Muscle of leg (tissue), 11 donors: ENCODE measurements around the gene PKDCC. TPM values are rescaled to one million over a fixed set of nuclear protein-coding genes. Genes with fewer than 3 reads are reported as not detected.

ENCODE experiments used
- DNase-seq: peaks from one replicate; pipeline ENCODE4 v3.0.0; 2013
- H3K27ac ChIP-seq: one replicate; pipeline ENCODE4 v1.5.1; 2013; ENCODE audit warnings: mild to moderate bottlenecking, low read length, control low read depth
- H3K27me3 ChIP-seq: one replicate; pipeline ENCODE4 v1.6.1; 2013; ENCODE audit warnings: low read length; ENCODE audit not compliant: control insufficient read depth, insufficient read depth
- H3K36me3 ChIP-seq: one replicate; pipeline ENCODE4 v1.6.1; 2013; ENCODE audit warnings: low read length; ENCODE audit not compliant: control insufficient read depth, insufficient read depth
- H3K4me1 ChIP-seq: one replicate; pipeline ENCODE4 v1.6.1; 2013; ENCODE audit warnings: low read length; ENCODE audit not compliant: control insufficient read depth, insufficient read depth
- H3K4me3 ChIP-seq: one replicate; pipeline ENCODE4 v1.5.1; 2013; ENCODE audit warnings: low read length, control low read depth
- H3K9me3 ChIP-seq: replicated peaks from 2 replicates; pipeline ENCODE4 v1.6.1; 2013; ENCODE audit warnings: low read depth, low read length; ENCODE audit not compliant: control insufficient read depth
- WGBS: methylation state at CpG from one replicate; pipeline ENCODE4 v1.1.5; 2013; ENCODE audit warnings: missing lambda C conversion rate; ENCODE audit not compliant: insufficient coverage; 5-methylcytosine and 5-hydroxymethylcytosine counted together
- polyA plus RNA-seq, 8 donors: library from polyadenylated mRNA; unstranded; fragments of 120-200 nt; gene quantifications; one replicate each; pipeline versions ENCODE4 v1.2.1 to v1.2.3, GENCODE V29; 2013; ENCODE audit warnings: inconsistent platforms in 1 of 8, low replicate concordance in 1 of 8; ENCODE audit not compliant: insufficient read length in 8 of 8, insufficient read depth in 1 of 8
- total RNA-seq: library from RNA; stranded (reverse); fragments of 120-200 nt; gene quantifications from one replicate; pipeline ENCODE4 v1.2.4, GENCODE V29; 2013

PKDCC gene
- total and polyA plus RNA-seq, 9 donors: 123 to 183 (median 147) TPM

GRCh38 chr2:42054714-42055430 is 7.1 kb downstream of the PKDCC start:
- WGBS: 78% methylated on average over 16 of the region's 19 CpGs
- Histone ChIP-seq H3K4me1 (peaks cover 87% of the 10 kb centered on the region), H3K27ac (peak overlapping the region; percentile 93), H3K9me3 (no peaks in the 10 kb centered on the region), H3K27me3 (no peaks in the 10 kb centered on the region), H3K36me3 (peaks cover 84% of the 10 kb centered on the region), H3K4me3 (no peak overlapping the region)
- no peak for DNase-seq

- Histone ChIP-seq H3K9me3 (no peaks in the 10 kb centered on the region), H3K36me3 (peaks cover 87% of the 10 kb centered on the region), H3K27ac (peak overlapping the region; percentile 93), H3K4me1 (peaks cover 88% of the 10 kb centered on the region), H3K4me3 (no peak overlapping the region), H3K27me3 (no peaks in the 10 kb centered on the region)
- 29% methylated on average over 1 of the region's 4 CpGs for WGBS
- no peak for DNase-seq
These were observed 8.0 kb downstream of the PKDCC start for GRCh38 chr2:42055573-42056514.

- H3K36me3 ChIP-seq: peaks cover 76% of the 10 kb centered on the region
These were observed 9.5 kb downstream of the PKDCC start for GRCh38 chr2:42057159-42057901.

DNA sequence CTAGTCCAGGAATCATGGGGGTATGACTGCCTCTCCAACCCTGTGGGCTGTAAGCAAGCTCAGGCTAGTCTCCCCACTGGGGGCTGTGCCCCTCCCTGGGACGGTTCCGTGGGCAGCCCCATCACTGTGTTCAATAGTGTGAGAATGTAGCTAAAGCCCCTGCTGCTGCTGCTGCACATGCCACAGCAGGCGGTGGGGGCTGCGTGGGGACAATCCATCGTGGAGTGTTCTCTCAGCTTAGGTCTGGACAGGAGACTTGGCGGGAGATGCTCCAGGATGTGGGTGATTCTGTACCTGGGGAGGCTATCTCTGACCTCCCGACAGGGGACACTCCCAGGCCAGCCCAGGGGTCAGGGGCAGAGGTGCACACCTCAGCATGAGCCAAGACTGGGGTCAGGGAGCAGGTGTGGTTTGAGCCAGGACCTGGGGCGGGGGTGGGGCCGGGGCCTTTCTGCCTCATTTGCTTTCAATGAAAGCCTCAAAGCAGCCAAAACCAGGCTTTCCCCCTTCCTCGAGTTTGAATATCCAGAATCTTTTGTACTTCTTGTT is 10.2 kb downstream of the PKDCC start:
- H3K27ac ChIP-seq: no peak overlapping the region
- no peak for DNase-seq
- H3K36me3 ChIP-seq: peaks cover 70% of the 10 kb centered on the region
- no peaks in the 10 kb centered on the region for H3K9me3 ChIP-seq
- H3K4me1 ChIP-seq: peaks cover 74% of the 10 kb centered on the region
- H3K4me3 ChIP-seq: no peak overlapping the region
- WGBS: 73% methylated on average over 7 of the region's 10 CpGs
- H3K27me3 ChIP-seq: no peaks in the 10 kb centered on the region

More at GRCh38 chr2:42057159-42057901, 9.5 kb downstream of the PKDCC start:
- no peak overlapping the region for H3K4me3 ChIP-seq
- no peaks in the 10 kb centered on the region for H3K9me3 ChIP-seq
- H3K27ac ChIP-seq: no peak overlapping the region
- DNase-seq: no peak
- H3K4me1 ChIP-seq: peaks cover 80% of the 10 kb centered on the region
- no peaks in the 10 kb centered on the region for H3K27me3 ChIP-seq
- 65% methylated on average over 4 of the region's 8 CpGs for WGBS

DNA sequence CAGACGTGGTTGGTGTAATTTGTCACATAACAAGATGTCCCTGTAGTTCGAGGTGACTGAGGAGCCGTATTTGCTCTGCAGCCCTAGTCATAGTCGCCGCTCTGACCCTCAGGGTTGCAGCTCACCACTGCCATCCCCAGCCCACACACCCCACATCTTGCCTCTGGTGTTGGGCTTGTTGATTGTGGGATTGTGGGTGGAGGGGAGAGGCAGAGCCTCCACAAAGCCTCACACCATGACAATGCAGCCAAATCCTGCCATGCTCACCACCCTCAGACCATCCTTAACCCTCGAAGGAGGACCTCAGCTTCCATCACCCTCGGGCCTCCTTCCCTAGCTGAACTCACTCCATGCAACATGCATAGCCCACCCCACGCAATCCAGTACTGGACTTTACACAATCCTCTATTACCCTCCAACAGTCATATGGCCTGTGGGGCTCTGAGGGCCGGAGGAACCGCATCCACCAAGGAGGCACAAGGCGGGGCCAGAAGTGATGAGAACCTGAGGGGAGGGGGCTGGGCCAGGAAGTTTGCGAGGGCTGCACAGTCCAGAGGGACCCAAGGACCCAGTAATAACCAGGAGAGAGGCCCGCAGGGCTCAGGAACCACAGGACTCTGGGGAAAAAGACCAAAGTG is 11.6 kb downstream of the PKDCC start:
- Histone ChIP-seq H3K4me1 (peaks cover 60% of the 10 kb centered on the region), H3K9me3 (no peaks in the 10 kb centered on the region), H3K27me3 (no peaks in the 10 kb centered on the region), H3K4me3 (no peak overlapping the region), H3K36me3 (peaks cover 56% of the 10 kb centered on the region), H3K27ac (no peak overlapping the region)
- DNase-seq: no peak
- WGBS: 69% methylated on average over 5 of the region's 13 CpGs

DNA sequence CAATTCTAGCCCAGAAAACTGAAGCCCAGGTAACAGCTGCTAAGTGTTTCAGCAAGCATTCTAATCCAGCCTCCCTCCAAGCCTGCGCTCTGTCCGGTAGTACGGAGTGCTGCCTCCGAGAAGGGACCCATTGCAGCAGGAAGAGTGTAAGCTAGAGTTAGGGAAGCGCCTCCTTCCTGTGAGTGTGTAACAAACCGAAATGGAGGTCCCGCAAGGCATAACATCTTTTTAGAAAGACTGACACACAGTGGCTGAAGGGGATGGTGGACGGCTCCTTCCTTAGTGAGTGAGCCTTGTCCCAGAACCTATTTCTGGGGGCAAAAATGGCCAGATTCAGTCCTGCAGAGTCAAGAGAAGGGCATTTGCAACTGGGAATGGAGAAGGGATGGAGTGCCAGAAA is 12.2 kb downstream of the PKDCC start:
- Histone ChIP-seq H3K4me1 (peaks cover 54% of the 10 kb centered on the region), H3K4me3 (no peak overlapping the region), H3K36me3 (peaks cover 50% of the 10 kb centered on the region), H3K9me3 (no peaks in the 10 kb centered on the region), H3K27ac (peak overlapping the region; percentile 2), H3K27me3 (no peaks in the 10 kb centered on the region)
- 20% methylated on average over 4 of the region's 8 CpGs for WGBS
- DNase-seq: peak; percentile 45

GRCh38 chr2:42060718-42061619 is 13.1 kb downstream of the PKDCC start:
- no peaks in the 10 kb centered on the region for H3K27me3 ChIP-seq
- H3K4me1 ChIP-seq: peaks cover 44% of the 10 kb centered on the region
- DNase-seq: peak; percentile 82
- no peak overlapping the region for H3K4me3 ChIP-seq
- no CpG with 5 or more reads among the region's 14 CpGs for WGBS
- peaks cover 40% of the 10 kb centered on the region for H3K36me3 ChIP-seq
- no peaks in the 10 kb centered on the region for H3K9me3 ChIP-seq
- H3K27ac ChIP-seq: peak overlapping the region; percentile 0

- no peak for DNase-seq
- Histone ChIP-seq H3K27ac (no peak overlapping the region), H3K9me3 (no peaks in the 10 kb centered on the region), H3K4me3 (no peak overlapping the region), H3K36me3 (peaks cover 32% of the 10 kb centered on the region), H3K4me1 (peaks cover 36% of the 10 kb centered on the region), H3K27me3 (no peaks in the 10 kb centered on the region)
- WGBS: 83% methylated on average over 1 of the region's 1 CpG
These were observed 14.0 kb downstream of the PKDCC start for GRCh38 chr2:42061839-42062238.
